GM23338 (cell line): Measurements from ENCODE around the gene MRPL2. TPM values are rescaled to one million over a fixed set of nuclear protein-coding genes. Genes with fewer than 3 reads are reported as not detected.

Experiments used
- ATAC-seq: fragments of 200-7000 bp; cut with Tn5 transposase; 3 replicates; pipeline ENCODE4 v1.9.1; 2020
- DNase-seq: peaks from one replicate; pipeline ENCODE4 v3.0.0-alpha.2; 2015; ENCODE audit warnings: low spot score
- H2AFZ ChIP-seq: fragments of 200-600 bp; sonication (generic); 2 replicates; pipeline ENCODE4 v1.8.0; 2016; ENCODE audit warnings: antibody characterized with exemption, mild to moderate bottlenecking, moderate library complexity
- H3F3A ChIP-seq: fragments of 200-600 bp; sonication (generic); replicated peaks from 2 replicates; pipeline ENCODE4 v1.8.0; 2017; ENCODE audit warnings: antibody characterized with exemption, mixed run types, low read depth
- H3K27ac ChIP-seq: fragments of 200-600 bp; sonication (generic); 2 replicates; pipeline ENCODE4 v1.6.1; 2016; ENCODE audit warnings: low read depth
- H3K27me3 ChIP-seq: fragments of 200-600 bp; sonication (generic); 2 replicates; pipeline ENCODE4 v1.8.0; 2016; ENCODE audit warnings: mild to moderate bottlenecking, mixed run types, moderate library complexity; ENCODE audit not compliant: insufficient read depth
- H3K36me3 ChIP-seq: fragments of 200-600 bp; sonication (generic); 2 replicates; pipeline ENCODE4 v1.8.0; 2016; ENCODE audit warnings: mild to moderate bottlenecking; ENCODE audit not compliant: insufficient read depth
- H3K4me1 ChIP-seq: fragments of 200-600 bp; sonication (generic); 2 replicates; pipeline ENCODE4 v1.8.0; 2016; ENCODE audit warnings: mild to moderate bottlenecking, moderate library complexity; ENCODE audit not compliant: insufficient read depth
- H3K4me2 ChIP-seq: fragments of 200-600 bp; sonication (generic); 2 replicates; pipeline ENCODE4 v1.7.1; 2017; ENCODE audit warnings: mixed run types
- H3K4me3 ChIP-seq: fragments of 200-600 bp; sonication (generic); 2 replicates; pipeline ENCODE4 v1.6.1; 2016; ENCODE audit warnings: mixed run types
- H3K79me2 ChIP-seq: fragments of 200-600 bp; sonication (generic); replicated peaks from 2 replicates; pipeline ENCODE4 v1.8.0; 2017; ENCODE audit warnings: mild to moderate bottlenecking; ENCODE audit not compliant: insufficient read depth
- H3K9me2 ChIP-seq: fragments of 200-600 bp; sonication (generic); 2 replicates; pipeline ENCODE4 v1.8.0; 2017; ENCODE audit not compliant: insufficient read depth
- H4K20me1 ChIP-seq: fragments of 200-600 bp; sonication (generic); replicated peaks from 2 replicates; pipeline ENCODE4 v1.8.0; 2017; ENCODE audit warnings: mild to moderate bottlenecking; ENCODE audit not compliant: insufficient read depth
- H3K27ac Mint-ChIP-seq: 2 replicates; pipeline ENCODE4 v1.8.0; 2020; ENCODE audit warnings: inconsistent platforms, mild to moderate bottlenecking, moderate library complexity, mixed read lengths
- H3K27me3 Mint-ChIP-seq: 3 replicates; pipeline ENCODE4 v1.8.0; 2022; ENCODE audit warnings: low read depth, mild to moderate bottlenecking, moderate library complexity, mixed read lengths, inconsistent platforms; ENCODE audit not compliant: insufficient read depth, poor library complexity
- H3K36me3 Mint-ChIP-seq: 3 replicates; pipeline ENCODE4 v1.8.0; 2021; ENCODE audit warnings: low read depth, mild to moderate bottlenecking, inconsistent platforms, moderate library complexity, mixed read lengths
- H3K4me1 Mint-ChIP-seq: 3 replicates; pipeline ENCODE4 v1.8.0; 2020; ENCODE audit warnings: mild to moderate bottlenecking, inconsistent platforms, mixed read lengths
- H3K4me3 Mint-ChIP-seq: 3 replicates; pipeline ENCODE4 v1.8.0; 2021; ENCODE audit warnings: moderate library complexity, mild to moderate bottlenecking, inconsistent platforms, mixed read lengths
- H3K9me3 Mint-ChIP-seq: 3 replicates; pipeline ENCODE4 v1.8.0; 2020; ENCODE audit warnings: moderate library complexity, mild to moderate bottlenecking, inconsistent platforms, mixed read lengths
- EZH2 ChIP-seq: fragments of 200-600 bp; sonication (generic); IDR thresholded peaks from one replicate; pipeline ENCODE4 v1.8.0; 2017; ENCODE audit warnings: antibody characterized with exemption, mild to moderate bottlenecking, low read depth; ENCODE audit not compliant: unreplicated experiment
- EZH2phosphoT487 ChIP-seq: fragments of 200-600 bp; sonication (generic); IDR thresholded peaks from one replicate; pipeline ENCODE4 v1.8.1; 2018; ENCODE audit warnings: antibody characterized with exemption; ENCODE audit not compliant: unreplicated experiment
- JUNB ChIP-seq: IDR thresholded peaks from one replicate; pipeline ENCODE4 v1.6.1; 2016; ENCODE audit warnings: antibody characterized with exemption; ENCODE audit not compliant: unreplicated experiment
- NANOG ChIP-seq: IDR thresholded peaks from 2 replicates; pipeline ENCODE4 v1.6.1; 2016; ENCODE audit warnings: antibody characterized with exemption, borderline replicate concordance
- ZNF114 ChIP-seq: fragments of 250-450 bp; sonication (Bioruptor Pico); IDR thresholded peaks from 2 replicates; pipeline ENCODE4 v1.5.0; 2020; ENCODE audit warnings: mild to moderate bottlenecking, moderate library complexity
- polyA plus RNA-seq: library from polyadenylated mRNA; unstranded; fragments of >200 nt; fragmentation: Nextera tagmentation; extraction: Ambion mirVana; gene quantifications from 2 replicates; pipeline ENCODE4 v1.2.1, GENCODE V29; 2016
- total RNA-seq: library from RNA; depleted of rRNA; stranded (reverse); fragments of >200 nt; shearing (Covaris generic); gene quantifications from 2 replicates; pipeline ENCODE4 v1.2.3, GENCODE V29; 2014
- TF ChIP-seq, protein P1 (sequence below): fragments of 250-450 bp; sonication (Bioruptor Pico); IDR thresholded peaks from 2 replicates; pipeline ENCODE4 v1.5.0; 2020; ENCODE audit warnings: mild to moderate bottlenecking, moderate library complexity
- TF ChIP-seq, protein P2 (sequence below): IDR thresholded peaks from one replicate; pipeline ENCODE4 v1.6.1; 2018; ENCODE audit warnings: antibody characterized with exemption; ENCODE audit not compliant: unreplicated experiment

The MRPL2 gene
- total and polyA plus RNA-seq, 2 experiments from 2014 or later = 32.3 to 128 TPM

DNA sequence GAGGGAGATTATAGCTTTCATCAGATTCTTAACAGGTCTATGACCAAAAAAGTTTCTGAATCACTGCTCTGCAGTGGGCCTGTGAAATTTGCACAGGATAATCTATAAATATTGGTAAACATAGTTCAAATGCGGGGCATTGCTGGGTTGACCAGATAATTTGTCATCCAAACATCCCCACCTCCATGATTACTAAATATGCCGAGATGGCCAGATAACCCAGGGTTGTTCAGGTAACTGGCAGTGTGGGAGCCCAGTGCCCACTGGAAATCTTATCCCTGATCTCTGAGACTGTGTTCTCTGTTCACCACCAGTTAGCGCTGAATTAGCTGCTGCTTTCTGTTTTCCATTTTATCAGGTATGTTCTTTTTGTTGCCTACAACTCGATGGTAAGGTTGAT is 38.3 kb upstream of the MRPL2 start:
- no peaks in the 10 kb centered on the region for H3K9me2 ChIP-seq
- Mint-ChIP-seq H3K27me3 (peaks cover 3% of the 10 kb centered on the region), H3K4me1 (peaks cover 46% of the 10 kb centered on the region), H3K4me3 (no peak overlapping the region), H3K9me3 (no peaks in the 10 kb centered on the region), H3K36me3 (no peaks in the 10 kb centered on the region), H3K27ac (peak overlapping the region; percentile 93; the same call in 1 of the 2 replicates)
- no peak for DNase-seq
- H3K4me2 ChIP-seq = peak overlapping the region; percentile 64; the same call in 1 of the 2 replicates
- peaks cover 97% of the 10 kb centered on the region for H3K79me2 ChIP-seq
- H3F3A ChIP-seq = peaks cover 3% of the 10 kb centered on the region; the same call in 1 of the 2 replicates
- H3K4me3 ChIP-seq = no peak overlapping the region
- TF ChIP-seq EZH2 (no peak), EZH2phosphoT487 (no peak), NANOG (no peak), ZNF114 (CRISPR knock-in tag) (no peak), JUNB (no peak)
- TF ChIP-seq, protein P1, sequence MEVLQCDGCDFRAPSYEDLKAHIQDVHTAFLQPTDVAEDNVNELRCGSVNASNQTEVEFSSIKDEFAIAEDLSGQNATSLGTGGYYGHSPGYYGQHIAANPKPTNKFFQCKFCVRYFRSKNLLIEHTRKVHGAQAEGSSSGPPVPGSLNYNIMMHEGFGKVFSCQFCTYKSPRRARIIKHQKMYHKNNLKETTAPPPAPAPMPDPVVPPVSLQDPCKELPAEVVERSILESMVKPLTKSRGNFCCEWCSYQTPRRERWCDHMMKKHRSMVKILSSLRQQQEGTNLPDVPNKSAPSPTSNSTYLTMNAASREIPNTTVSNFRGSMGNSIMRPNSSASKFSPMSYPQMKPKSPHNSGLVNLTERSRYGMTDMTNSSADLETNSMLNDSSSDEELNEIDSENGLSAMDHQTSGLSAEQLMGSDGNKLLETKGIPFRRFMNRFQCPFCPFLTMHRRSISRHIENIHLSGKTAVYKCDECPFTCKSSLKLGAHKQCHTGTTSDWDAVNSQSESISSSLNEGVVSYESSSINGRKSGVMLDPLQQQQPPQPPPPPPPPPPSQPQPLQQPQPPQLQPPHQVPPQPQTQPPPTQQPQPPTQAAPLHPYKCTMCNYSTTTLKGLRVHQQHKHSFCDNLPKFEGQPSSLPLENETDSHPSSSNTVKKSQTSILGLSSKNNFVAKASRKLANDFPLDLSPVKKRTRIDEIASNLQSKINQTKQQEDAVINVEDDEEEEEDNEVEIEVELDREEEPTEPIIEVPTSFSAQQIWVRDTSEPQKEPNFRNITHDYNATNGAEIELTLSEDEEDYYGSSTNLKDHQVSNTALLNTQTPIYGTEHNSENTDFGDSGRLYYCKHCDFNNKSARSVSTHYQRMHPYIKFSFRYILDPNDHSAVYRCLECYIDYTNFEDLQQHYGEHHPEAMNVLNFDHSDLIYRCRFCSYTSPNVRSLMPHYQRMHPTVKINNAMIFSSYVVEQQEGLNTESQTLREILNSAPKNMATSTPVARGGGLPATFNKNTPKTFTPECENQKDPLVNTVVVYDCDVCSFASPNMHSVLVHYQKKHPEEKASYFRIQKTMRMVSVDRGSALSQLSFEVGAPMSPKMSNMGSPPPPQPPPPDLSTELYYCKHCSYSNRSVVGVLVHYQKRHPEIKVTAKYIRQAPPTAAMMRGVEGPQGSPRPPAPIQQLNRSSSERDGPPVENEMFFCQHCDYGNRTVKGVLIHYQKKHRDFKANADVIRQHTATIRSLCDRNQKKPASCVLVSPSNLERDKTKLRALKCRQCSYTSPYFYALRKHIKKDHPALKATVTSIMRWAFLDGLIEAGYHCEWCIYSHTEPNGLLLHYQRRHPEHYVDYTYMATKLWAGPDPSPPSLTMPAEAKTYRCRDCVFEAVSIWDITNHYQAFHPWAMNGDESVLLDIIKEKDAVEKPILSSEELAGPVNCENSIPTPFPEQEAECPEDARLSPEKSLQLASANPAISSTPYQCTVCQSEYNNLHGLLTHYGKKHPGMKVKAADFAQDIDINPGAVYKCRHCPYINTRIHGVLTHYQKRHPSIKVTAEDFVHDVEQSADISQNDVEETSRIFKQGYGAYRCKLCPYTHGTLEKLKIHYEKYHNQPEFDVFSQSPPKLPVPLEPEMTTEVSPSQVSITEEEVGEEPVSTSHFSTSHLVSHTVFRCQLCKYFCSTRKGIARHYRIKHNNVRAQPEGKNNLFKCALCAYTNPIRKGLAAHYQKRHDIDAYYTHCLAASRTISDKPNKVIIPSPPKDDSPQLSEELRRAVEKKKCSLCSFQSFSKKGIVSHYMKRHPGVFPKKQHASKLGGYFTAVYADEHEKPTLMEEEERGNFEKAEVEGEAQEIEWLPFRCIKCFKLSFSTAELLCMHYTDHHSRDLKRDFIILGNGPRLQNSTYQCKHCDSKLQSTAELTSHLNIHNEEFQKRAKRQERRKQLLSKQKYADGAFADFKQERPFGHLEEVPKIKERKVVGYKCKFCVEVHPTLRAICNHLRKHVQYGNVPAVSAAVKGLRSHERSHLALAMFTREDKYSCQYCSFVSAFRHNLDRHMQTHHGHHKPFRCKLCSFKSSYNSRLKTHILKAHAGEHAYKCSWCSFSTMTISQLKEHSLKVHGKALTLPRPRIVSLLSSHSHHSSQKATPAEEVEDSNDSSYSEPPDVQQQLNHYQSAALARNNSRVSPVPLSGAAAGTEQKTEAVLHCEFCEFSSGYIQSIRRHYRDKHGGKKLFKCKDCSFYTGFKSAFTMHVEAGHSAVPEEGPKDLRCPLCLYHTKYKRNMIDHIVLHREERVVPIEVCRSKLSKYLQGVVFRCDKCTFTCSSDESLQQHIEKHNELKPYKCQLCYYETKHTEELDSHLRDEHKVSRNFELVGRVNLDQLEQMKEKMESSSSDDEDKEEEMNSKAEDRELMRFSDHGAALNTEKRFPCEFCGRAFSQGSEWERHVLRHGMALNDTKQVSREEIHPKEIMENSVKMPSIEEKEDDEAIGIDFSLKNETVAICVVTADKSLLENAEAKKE (CRISPR knock-in tag) = no peak
- H3K36me3 ChIP-seq = no peaks in the 10 kb centered on the region
- peaks cover 36% of the 10 kb centered on the region for H3K4me1 ChIP-seq
- no peaks in the 10 kb centered on the region for H3K27me3 ChIP-seq
- H4K20me1 ChIP-seq = no peaks in the 10 kb centered on the region
- peak overlapping the region; percentile 84; the same call in 1 of the 2 replicates for H3K27ac ChIP-seq
- H2AFZ ChIP-seq = no peak overlapping the region
- ATAC-seq = no peak

DNA sequence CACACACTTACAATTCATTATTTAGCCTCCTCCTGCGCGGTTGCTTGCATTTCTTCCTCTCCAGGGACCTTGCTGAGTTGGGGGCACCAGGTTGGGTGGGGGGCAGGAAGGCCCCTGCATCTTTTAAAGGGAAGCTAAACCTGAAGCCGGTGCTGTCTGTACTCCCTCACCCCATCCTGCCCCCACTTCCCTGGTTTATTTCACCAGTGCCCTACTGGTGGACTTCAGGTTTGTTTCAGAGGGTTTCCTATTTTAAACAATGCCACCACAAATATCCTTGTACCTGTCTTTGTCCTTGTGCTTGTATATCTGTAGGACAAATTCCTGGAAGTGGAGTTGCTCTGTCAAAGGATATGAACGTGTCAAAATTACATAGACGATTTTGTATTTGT is 37.9 kb upstream of the MRPL2 start:
- H3K9me3 Mint-ChIP-seq = no peaks in the 10 kb centered on the region
- Histone ChIP-seq H3K4me2 (peak overlapping the region; percentile 64; the same call in 1 of the 2 replicates), H3K9me2 (no peaks in the 10 kb centered on the region), H3F3A (peaks cover 3% of the 10 kb centered on the region; the same call in 1 of the 2 replicates), H4K20me1 (no peaks in the 10 kb centered on the region), H3K79me2 (peaks cover 97% of the 10 kb centered on the region), H3K4me1 (peaks cover 40% of the 10 kb centered on the region), H3K36me3 (no peaks in the 10 kb centered on the region), H2AFZ (no peak overlapping the region), H3K27me3 (no peaks in the 10 kb centered on the region), H3K27ac (peak overlapping the region; percentile 84), H3K4me3 (no peak overlapping the region)
- H3K27me3 Mint-ChIP-seq = peaks cover 3% of the 10 kb centered on the region
- no peak overlapping the region for H3K4me3 Mint-ChIP-seq
- ATAC-seq = peak; percentile 9; the same call in 2 of the 3 replicates
- H3K4me1 Mint-ChIP-seq = peaks cover 46% of the 10 kb centered on the region
- peak overlapping the region; percentile 93 for H3K27ac Mint-ChIP-seq
- DNase-seq = no peak
- no peaks in the 10 kb centered on the region for H3K36me3 Mint-ChIP-seq
- TF ChIP-seq, protein P2, sequence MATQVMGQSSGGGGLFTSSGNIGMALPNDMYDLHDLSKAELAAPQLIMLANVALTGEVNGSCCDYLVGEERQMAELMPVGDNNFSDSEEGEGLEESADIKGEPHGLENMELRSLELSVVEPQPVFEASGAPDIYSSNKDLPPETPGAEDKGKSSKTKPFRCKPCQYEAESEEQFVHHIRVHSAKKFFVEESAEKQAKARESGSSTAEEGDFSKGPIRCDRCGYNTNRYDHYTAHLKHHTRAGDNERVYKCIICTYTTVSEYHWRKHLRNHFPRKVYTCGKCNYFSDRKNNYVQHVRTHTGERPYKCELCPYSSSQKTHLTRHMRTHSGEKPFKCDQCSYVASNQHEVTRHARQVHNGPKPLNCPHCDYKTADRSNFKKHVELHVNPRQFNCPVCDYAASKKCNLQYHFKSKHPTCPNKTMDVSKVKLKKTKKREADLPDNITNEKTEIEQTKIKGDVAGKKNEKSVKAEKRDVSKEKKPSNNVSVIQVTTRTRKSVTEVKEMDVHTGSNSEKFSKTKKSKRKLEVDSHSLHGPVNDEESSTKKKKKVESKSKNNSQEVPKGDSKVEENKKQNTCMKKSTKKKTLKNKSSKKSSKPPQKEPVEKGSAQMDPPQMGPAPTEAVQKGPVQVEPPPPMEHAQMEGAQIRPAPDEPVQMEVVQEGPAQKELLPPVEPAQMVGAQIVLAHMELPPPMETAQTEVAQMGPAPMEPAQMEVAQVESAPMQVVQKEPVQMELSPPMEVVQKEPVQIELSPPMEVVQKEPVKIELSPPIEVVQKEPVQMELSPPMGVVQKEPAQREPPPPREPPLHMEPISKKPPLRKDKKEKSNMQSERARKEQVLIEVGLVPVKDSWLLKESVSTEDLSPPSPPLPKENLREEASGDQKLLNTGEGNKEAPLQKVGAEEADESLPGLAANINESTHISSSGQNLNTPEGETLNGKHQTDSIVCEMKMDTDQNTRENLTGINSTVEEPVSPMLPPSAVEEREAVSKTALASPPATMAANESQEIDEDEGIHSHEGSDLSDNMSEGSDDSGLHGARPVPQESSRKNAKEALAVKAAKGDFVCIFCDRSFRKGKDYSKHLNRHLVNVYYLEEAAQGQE = no peak
